ENCODE results near the gene ITGAL.
"Not testable (repeated sequence)": the region's sequence is repeated elsewhere in the genome, so short reads cannot be mapped to it uniquely, and the experiment has no call there.

ITGAL gene

DNA sequence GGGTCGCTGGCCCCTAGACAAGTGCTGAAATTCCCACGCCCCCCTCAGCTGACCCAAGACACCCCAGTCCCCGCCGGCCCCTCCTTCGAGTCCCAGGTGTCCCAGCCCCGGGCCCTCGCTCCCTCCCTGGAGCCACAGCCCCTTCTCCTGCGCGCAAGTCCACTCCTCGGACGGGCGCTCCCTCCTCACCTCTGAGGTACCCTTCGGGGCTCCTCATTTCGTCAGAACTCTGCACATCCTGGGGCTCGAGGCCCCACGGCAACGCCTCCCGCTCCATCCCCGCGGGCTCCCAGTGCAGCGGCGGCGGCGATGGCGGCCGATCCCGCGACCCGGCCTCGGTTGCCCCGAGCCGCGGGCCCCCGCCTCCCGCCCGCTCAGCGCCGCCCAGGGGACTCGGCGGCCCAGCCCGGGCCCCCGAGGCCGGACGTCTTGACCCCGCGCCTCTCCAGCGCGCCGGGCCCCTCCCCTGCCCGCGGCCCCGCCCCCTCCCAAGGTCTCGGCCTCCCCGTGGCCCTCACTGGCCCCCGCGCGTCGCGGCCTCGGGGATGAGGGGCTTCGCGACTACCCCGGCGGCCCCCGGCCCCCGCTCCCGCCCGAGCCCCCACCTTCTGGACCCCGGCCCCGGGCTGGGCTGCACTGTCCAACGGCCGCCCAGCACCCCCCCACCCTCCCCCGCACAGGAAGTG is 53.7 kb downstream of the ITGAL start, which contains the start of gene ZNF768:
TSS of gene ZNF768 (minus strand) at position 430 of the 686 bp plus-strand sequence. CDS start at position 277, 153 bp downstream.
- no peak for DNase-seq (ENCODE audit: low read depth)

DNA sequence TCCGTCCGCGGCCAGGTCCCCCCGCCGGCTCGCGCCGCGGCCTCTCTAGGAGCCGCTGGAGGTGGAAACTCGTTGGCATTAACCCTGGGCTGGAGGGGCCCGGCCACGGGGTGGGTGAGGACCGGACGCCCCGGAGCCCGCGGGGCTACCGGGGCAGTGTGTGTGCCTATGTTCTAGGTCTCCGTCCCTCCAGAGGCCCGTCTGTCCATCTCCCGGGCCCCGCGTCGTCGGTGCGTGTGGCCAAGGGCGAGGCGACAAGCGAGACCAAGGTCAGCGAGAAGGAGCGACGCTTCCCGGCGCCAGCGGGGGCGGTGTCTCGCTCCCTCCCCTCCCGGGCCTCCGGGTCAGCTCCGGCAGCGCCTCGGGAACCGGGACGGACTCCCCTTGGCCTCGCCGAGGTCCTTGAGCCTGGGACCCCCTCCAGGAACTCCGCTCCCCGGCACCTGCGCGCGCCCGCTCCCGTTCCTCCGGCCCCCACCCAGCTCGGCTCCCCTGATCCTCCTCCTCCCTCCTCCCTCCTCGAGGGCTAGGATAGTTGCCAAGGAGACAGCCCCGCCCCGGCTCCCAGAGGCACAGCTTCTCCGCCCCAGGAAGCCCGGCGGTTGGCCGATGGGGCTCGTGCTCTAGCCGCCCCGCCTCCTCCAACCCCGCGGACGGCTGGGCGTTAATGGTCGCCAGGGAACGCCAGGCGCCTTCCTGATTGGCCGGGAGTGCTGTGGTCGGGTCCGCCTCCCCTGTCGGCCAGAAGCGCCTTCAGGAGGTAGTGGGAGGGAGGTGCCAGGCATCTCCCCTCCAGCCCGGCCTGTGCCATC is 54.5 kb downstream of the ITGAL start:
- peak; percentile 86 for DNase-seq (ENCODE audit: low read depth)

DNA sequence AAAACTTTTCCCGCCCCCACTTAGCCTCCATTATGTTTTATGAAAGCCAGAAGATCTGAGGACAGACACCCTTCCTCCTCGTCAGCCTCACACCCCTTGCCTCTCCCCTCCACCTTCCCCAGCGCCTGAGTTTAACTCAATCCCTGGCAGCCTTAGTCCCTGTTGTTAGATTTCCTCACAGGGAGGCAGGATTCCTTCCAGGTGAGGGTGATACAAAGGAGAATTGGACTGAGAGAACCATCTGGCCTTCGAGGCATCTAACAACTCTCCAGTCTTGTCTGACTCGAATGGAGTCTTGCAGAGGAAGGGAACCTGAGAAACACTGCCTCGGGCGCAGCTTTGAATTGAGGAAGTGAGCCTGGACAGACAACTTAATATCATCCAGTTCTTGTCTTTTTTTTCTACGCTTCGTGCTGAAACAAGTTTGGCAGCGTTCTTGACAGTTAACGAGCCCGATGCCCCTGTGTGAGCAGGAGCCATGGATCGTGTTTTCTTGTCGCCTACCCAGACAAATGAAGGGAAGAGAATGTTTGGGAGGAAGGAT is 55.2 kb downstream of the ITGAL start:
- DNase-seq (ENCODE audit: low read depth), result no peak

DNA sequence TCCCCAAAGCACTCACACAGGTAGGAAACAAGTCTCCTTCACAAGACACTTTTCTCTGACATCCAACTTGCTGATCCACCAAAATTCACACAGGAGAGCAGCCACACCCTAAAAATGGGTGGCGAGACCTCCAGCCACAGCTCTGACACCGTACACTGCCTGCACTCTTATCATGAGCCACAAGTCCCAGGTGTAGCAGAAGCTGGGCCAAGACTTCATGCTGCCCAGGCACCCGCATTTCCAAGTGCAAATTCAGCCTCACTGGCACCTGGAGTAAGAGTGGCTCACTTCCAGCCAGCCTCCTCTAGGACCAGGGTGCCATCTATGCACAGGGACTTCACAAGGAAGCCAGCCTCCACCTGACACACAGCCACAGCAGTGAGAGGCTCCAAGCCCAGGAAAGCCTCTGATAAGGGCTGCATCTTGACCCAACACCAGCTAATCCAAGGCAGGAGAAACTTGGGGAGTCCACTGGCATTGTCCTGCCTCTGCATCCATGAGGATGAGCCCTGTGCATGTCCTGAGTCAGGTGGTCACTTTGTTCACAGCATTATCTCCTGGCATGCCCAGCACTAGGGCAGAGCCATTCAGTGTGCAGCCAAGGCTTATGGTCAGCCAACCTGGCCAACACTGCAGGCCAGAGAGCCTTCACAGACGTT is 56.4 kb downstream of the ITGAL start:
- DNase-seq (ENCODE audit: low read depth), result no peak

DNA sequence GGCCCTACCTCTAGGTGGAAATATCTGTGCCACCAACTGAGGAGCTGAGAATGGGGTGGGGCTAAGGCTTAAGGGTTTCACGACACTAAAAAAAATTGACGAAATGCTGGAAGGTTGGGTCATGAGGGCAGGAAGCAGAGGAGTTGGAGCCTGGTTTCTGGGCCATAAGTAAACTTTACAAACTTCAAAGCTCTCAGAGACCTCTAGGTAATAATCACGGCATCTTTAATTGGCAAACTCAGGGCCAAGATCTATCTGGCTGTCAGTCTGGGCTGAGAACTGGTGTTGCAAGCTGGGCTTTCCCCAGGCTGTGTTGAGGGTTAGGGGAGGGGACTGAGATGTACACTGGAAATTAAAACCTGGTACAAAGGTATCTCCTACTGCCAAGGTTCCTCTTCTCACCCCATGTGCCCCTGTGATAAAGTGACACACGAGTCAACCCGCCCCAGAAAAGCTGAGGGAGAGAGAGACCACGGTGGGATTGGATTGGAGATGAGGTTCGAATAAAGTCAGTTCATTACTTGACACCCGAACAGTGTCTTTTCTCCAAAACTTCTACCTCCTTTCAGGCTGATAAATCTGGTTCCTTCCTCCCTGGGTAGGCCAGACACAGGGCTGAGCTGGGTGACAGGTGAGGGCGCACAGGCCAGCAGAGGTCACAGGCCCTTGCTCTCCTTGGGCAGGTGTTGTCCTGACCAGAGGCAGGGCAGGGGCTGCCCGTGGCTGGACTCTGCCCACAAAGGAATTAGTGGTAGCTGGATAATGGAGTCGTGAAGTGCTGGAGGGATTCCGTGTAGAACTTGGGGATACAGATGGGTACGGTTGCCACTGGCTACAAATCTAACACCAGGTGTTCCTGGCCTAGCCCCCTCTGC is 57.9 kb downstream of the ITGAL start:
- DNase-seq (ENCODE audit: low read depth), result no peak

DNA sequence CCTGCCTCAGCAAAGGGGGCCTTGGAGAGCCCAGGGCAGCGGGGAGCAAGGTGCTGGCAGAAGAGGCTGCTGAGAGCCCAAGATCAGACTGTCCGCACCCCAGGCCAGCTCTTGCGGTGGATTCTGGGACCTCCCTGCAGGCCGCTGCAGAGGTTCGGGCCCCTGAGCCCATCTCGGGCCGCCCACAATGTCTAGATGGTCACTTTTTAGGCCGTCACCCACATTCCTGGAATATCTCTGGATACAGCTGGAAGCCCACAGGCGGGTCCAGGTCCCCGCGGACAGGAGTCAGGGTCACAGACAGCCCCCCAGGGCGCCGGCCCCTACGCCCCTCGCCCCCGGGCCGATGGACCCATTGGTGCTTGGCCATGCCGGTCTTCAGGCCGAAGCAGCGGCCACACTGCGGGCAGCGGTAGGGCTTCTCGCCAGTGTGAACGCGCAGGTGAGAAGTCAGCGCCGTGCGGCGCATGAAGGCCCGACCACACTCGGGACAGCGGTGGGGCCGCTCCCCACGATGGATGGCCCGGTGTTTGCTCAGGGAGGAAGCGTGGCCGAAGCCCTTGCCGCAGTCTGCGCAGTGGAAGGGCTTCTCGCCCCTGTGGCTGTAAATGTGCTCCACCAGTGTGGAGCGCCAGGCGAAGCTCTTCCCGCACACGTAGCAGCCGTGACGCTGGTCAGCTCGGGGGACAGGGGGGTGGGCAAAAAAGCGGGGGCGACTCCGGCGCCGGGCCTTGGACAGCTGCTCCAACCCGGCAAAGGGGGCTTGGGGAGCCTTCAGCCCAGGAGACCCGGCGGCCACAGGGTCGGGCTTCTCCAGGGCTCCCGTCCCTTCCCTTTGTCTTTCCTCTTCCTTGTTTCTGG is 60.0 kb downstream of the ITGAL start:
- no peak for DNase-seq (ENCODE audit: low read depth)

DNA sequence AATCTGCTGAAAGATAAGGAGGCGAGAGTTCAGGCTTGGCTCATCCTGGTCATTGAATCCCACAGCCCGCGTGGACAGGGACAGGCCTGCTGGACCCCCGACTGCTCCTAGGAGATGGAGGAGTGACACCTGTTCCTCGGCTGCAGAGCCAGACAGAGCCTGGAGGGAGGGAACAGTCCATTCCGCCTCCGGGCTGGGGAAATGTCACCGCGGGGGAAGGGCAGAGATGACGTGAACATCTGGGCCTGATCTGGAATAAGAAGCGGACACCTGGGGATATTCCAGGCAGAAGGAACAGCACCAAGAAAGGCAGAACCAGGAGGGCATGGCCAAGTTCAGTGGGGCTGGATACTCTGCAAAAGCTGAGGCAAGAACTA is 60.6 kb downstream of the ITGAL start:
- no peak for DNase-seq (ENCODE audit: low read depth)

DNA sequence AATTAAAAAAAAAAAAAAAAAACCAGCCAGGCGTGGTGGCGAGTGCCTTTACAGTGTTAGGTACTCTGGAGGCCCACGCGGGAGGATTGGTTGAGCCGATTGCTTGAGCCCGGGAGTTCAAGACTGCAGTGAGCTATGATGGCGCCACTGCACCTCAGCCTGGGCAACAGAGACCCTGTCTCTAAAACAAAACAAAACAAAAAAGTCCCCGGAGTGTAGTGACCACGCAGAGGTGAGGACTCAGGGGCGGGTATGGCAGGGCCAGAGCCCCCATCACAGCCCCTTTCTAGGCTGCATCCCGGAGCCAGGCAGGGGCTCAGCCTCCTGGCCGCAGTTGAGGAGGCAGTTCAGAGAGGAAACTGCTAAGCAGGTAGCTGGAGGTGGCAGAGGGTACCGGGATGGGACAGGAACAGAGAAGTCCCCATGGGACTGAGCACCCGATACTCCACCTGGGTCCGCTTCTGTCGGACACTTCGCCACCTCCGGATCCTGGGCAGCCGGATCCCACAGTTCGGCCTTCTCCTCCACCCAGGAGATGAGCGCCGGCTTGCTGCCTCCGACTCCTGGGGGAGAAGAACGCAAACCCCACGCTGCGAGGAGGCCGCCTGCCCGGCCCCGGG is 61.3 kb downstream of the ITGAL start:
- no peak for DNase-seq (ENCODE audit: low read depth)

DNA sequence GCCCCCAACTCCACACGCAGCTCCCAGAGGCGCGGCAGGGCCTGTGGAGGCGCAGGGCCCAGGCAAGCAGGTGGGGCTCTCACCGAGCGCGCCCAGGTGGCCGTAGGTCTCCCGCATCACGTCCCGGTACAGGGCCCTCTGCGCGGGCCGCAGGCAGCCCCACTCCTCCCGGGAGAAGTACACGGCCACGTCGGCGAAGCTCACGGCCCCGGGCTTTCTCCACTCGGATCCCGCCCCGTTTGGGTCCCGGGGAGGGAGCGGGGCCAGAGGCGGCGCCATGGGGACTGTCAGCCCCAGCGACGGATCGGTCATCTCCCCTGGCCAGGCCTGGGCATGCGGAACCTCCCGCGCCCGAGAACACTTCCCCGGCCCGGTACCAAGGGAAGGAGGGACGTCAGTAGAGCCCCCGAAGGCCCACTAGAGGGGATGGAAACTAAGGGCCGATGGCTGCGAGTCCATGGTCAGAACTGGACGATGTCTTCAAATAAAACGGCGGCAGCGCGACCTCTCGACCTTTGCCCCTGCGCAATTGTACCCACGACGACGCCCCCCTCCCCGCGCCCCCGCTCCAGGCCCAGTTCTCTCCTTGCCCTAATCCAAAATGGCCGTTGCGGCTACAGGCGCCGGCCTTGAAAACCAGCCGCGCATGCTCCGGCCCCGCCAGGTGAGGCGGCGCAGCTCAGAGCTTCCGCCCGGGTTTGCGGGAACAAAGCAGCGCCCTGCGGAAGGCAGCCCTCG is 62.0 kb downstream of the ITGAL start, which contains the start of gene ZNF747:
TSS of gene ZNF747 (minus strand) at position 491 of the 738 bp plus-strand sequence. CDS start at position 312, 179 bp downstream.
- DNase-seq (ENCODE audit: low read depth), result no peak

DNA sequence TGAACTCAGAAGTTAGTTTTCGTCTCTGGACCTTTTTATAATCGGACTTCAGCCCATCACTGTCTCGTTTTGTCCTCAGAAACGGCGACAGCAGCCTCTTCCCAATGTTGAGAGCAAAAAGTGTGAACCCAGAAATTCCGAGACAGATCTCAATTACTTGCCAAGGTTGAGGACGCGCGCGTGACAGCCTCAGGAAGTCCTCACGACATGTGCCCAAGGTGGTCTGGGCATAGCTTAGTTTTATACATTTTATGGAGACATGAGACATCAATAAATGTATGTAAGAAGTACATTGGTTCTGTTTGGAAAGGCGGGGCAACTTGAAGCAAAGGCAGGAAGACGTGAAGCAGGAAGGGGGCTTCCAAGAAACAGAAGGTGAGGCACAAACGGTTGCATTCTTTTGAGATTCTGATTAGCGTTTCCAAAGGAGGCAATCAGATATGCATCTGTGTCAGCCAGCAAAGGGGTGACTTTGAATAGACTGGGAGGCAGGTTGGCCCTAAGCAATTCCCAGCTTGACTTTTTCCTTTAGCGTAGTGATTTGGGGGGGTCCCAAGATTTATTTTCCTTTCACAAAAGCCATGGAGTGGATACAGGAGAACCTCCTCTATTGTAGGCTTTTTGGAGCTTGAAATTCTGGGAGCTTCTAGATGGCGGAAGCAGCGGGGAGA is 62.7 kb downstream of the ITGAL start:
- DNase-seq (ENCODE audit: low read depth), result no peak

DNA sequence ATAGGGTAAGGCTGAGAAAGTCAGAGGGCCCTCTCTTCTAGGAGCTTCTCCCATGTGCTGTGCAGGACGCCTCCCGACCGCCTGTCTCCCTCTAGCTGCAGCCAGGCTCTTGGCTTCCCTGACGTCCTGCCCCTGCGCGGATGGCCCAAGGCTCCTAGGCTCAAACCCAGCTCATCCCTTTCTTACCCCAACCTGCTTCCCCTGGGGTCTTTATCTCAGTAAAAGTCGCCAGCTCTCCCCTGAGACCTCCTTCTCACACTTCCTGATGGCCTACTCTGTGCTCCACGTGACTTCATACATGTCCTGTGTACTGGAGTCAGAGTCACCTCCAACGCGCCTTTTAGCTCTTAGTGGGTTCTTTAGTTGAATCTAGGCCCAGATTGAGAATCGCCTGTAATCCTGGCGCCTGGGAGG is 63.2 kb downstream of the ITGAL start:
- DNase-seq (ENCODE audit: low read depth), result no peak

DNA sequence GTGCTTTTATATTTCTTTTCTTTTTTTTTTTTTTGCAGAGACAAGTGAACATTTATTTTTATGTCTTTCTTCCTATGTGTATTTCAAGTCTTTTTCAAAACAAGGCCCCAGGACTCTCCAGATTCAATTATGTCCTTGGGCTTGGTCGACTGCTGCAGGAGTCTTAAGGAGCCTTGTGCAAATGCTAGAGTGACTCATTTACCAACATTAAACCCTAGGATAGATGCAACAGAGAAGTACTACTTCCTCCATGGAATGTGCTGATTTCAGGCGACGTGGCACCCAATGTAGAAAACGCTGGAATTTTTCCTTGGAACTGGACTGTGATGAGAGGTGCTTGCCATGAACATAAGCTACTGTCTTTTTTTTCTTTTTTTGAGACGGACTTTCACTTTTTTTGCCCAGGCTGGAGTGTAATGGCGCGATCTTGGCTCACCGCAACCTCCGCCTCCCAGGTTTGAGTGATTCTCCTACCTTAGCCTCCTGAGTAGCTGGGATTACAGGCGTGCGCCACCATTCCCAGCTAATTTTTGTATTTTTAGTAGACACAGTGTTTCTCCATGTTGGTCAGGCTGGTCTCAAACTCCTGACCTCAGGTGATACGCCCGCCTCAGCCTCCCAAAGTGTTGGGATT is 64.0 kb downstream of the ITGAL start:
- DNase-seq (ENCODE audit: low read depth), result not testable (repeated sequence)

DNA sequence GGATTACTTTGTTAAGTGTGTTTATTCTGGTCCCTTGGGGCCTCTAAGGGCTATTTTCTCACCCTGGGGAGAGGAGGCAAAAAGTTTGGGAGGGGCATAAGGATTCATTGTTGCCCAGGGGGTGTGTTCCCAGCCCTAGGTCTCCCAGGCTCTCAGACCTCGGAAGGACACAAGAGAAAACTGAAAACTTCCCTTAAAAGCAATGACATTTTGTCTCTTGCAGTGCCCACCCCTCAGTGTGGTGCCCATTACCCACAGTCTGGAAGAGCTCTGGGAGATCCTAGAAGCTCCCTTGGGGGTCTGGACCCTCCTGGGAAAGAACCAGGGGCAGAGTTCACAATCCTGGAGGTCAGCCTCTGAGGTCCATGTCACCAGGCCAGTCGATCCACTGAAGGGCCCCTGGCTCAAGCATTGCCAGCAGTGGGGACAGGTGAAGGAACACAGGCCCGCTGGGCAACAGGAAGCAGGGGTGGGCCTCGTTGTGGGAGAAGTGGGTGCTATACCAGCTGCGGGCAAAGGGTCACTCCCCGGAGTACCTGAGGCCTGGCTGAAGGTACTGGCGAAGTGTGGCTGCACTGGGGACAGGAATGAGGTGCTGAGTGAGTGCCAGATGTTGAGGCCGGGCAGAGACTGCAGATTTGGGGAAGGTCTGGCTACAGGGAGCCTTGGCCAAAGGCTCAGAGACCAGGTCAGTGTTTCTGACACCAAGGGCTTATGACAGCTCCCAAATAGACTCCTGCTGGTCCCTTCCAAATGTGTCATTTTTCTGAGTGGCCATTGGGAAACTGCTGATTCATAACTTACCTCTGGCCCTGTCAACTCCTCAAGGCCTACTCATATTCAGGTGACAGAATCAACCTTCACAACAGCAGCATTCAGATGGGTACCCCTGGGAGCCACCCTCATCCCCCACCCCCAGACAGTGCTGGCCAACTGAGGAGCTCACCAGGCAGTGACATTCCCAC is 66.7 kb downstream of the ITGAL start:
- DNase-seq (ENCODE audit: low read depth), result no peak

DNA sequence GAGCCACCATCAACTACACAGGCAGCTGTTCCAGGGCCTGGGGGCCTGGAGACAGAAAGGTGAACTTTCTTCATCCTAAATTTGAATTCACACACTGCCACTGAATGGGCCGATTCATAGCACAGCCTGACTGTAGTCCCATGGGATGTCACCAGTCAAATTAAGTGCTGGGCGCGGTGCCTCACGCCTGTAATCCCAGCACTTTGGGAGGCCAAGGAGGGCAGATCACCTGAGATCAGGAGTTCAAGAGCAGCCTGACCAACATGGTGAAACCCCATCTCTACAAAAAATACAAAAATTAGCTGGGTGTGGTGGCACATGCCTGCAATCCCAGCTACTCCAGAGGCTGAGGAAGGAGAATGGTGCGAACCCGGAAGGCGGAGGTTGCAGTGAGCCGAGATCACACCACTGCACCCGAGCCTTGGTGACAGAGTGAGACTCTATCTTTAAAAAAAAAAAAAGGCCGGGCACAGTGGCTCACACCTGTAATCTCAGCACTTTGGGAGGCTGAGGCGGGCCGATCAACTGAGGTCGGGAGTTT is 67.5 kb downstream of the ITGAL start:
- not testable (repeated sequence) for DNase-seq (ENCODE audit: low read depth)

DNA sequence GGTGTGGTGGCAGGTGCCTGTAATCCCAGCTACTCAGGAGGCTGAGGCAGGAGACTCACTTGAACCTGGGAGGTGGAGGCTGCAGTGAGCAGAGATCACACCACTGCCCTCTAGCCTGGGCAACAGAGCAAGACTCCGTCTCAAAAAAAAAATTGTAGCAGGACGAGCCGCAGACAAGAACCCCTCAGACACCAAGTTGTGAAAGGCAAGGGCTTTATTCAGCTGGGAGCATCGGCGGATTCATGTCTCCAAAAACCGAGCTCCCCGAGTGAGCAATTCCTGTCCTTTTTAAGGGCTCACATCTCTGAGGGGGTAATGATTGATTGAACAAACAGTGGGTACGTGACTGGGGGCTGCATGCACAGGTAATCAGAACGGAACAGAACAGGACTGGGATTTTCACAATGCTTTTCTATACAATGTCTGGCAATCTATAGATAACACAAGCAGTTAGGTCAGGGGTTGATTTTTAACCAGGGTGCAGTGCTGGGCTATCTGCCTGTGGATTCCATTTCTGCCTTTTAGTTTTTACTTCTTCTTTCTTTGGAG is 68.4 kb downstream of the ITGAL start:
- DNase-seq (ENCODE audit: low read depth), result not testable (repeated sequence)
